ENCODE data around the gene ASB16.
A peak's percentile ranks its signal among the peaks of the same experiment; 100 is the strongest.

DNA sequence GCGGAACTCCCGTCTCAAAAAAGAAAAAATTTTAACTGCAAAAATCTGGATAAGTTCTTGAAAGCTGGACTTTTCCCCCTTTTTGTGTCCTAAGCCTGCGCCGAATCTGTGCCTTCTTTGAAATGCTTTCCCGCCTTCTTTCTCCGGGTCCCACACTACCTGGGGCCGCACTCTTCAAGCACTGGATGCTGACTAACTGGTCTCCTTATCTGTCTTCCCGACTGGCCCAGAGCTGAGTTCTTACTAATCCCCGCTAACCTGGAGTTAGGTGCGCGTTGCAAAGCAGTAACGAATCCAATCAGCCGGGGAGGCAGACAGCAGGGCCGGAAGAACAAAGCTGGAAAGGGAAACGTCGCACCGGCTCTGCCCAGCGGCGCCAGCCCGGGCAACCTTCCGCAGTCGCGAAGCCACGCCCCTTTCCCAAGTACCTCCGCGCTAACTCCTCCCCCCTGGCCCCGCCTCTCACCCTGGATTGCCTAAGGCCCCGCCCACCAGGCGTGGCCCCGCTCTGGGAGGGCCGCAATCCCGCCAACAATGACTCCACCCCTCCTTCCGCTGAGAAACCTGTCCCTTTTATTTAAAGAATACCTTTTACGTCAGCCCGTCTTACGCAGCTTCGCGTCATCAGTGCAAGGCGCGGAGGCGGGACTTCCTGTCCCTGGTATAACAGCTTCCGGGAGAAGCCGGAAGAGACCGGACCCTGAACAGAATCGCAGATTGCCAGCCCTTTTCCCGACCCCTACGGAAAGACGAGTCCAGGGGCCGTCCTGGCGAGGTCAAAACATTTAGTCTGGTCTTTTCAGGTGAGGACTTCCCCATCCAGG lies 16.0 kb downstream of the ASB16 start, which contains the start of gene TMUB2:
- TF ChIP-seq, protein P1, sequence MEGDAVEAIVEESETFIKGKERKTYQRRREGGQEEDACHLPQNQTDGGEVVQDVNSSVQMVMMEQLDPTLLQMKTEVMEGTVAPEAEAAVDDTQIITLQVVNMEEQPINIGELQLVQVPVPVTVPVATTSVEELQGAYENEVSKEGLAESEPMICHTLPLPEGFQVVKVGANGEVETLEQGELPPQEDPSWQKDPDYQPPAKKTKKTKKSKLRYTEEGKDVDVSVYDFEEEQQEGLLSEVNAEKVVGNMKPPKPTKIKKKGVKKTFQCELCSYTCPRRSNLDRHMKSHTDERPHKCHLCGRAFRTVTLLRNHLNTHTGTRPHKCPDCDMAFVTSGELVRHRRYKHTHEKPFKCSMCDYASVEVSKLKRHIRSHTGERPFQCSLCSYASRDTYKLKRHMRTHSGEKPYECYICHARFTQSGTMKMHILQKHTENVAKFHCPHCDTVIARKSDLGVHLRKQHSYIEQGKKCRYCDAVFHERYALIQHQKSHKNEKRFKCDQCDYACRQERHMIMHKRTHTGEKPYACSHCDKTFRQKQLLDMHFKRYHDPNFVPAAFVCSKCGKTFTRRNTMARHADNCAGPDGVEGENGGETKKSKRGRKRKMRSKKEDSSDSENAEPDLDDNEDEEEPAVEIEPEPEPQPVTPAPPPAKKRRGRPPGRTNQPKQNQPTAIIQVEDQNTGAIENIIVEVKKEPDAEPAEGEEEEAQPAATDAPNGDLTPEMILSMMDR (IDR thresholded peaks at IDR 0.05), result no peak
- TF ChIP-seq, protein P2, sequence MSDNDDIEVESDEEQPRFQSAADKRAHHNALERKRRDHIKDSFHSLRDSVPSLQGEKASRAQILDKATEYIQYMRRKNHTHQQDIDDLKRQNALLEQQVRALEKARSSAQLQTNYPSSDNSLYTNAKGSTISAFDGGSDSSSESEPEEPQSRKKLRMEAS (IDR thresholded peaks at IDR 0.05; ENCODE audit: low read depth), result 0 out of 2 replicates have a peak, but pooled peaks have one; percentile 54
- TF ChIP-seq GABPA (IDR thresholded peaks at IDR 0.05; ENCODE audit: low read depth) (peak; percentile 99), SMC3 (IDR thresholded peaks at IDR 0.05; ENCODE audit: low read depth, low read length) (no peak), POLR2AphosphoS5 (IDR thresholded peaks at IDR 0.05; ENCODE audit: low read depth, low read length) (peak; percentile 92), YY1 (IDR thresholded peaks at IDR 0.05; ENCODE audit: low read depth) (peak; percentile 55; the same call in 1 of the 2 replicates), RCOR1 (IDR thresholded peaks at IDR 0.05; ENCODE audit: low read length) (no peak; the same call in 1 of the 2 replicates), FOXM1 (IDR thresholded peaks at IDR 0.05; ENCODE audit: low read depth) (no peak)
- TF ChIP-seq, protein P3, sequence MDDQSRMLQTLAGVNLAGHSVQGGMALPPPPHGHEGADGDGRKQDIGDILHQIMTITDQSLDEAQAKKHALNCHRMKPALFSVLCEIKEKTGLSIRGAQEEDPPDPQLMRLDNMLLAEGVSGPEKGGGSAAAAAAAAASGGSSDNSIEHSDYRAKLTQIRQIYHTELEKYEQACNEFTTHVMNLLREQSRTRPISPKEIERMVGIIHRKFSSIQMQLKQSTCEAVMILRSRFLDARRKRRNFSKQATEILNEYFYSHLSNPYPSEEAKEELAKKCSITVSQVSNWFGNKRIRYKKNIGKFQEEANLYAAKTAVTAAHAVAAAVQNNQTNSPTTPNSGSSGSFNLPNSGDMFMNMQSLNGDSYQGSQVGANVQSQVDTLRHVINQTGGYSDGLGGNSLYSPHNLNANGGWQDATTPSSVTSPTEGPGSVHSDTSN (IDR thresholded peaks at IDR 0.05), result peak; percentile 35; the same call in 1 of the 2 replicates

Measured in SK-N-SH (cell line).